GM21825 (cell line): ENCODE measurements around the gene FST.

ENCODE experiments used
- ATAC-seq: cut with Tn5 transposase; IDR thresholded peaks from one replicate; pipeline ENCODE4 v1.9.1; 2021; ENCODE audit warnings: mild to moderate bottlenecking, moderate library complexity; ENCODE audit not compliant: unreplicated experiment

FST gene

GRCh38 chr5:53508125-53508524, 27.7 kb downstream of the FST start:
- ATAC-seq: no peak

- no peak for ATAC-seq
These were observed 32.1 kb downstream of the FST start for GRCh38 chr5:53512539-53512938.

GRCh38 chr5:53515988-53516387, 35.6 kb downstream of the FST start:
- no peak for ATAC-seq

GRCh38 chr5:53520813-53521212, 40.4 kb downstream of the FST start:
- no peak for ATAC-seq
